ENCODE data around the gene GSE1.

Gene GSE1

GRCh38 chr16:85573696-85574641 lies 39.2 kb upstream of the GSE1 start:
- no peak for DNase-seq (ENCODE audit: low read depth in 3 of 3)

GRCh38 chr16:85574672-85575475 lies 38.2 kb upstream of the GSE1 start:
- no peak for DNase-seq (ENCODE audit: low read depth in 3 of 3)

- no peak for DNase-seq (ENCODE audit: low read depth in 3 of 3)
These were observed 37.2 kb upstream of the GSE1 start for GRCh38 chr16:85575920-85576319.

- DNase-seq (ENCODE audit: low read depth in 3 of 3) = no peak
These were observed 36.2 kb upstream of the GSE1 start for GRCh38 chr16:85576944-85577343.

- no peak for DNase-seq (ENCODE audit: low read depth in 3 of 3)
These were observed 35.1 kb upstream of the GSE1 start for GRCh38 chr16:85577899-85578598.

GRCh38 chr16:85578599-85578948 lies 34.5 kb upstream of the GSE1 start:
- no peak for DNase-seq (ENCODE audit: low read depth in 3 of 3)

- no peak for DNase-seq (ENCODE audit: low read depth in 3 of 3)
These were observed 33.9 kb upstream of the GSE1 start for GRCh38 chr16:85579191-85579590.

GRCh38 chr16:85579923-85580580 lies 33.1 kb upstream of the GSE1 start:
- DNase-seq (ENCODE audit: low read depth in 3 of 3) = no peak

GRCh38 chr16:85580684-85581083 lies 32.4 kb upstream of the GSE1 start:
- no peak for DNase-seq (ENCODE audit: low read depth in 3 of 3)

GRCh38 chr16:85582229-85582991 lies 30.7 kb upstream of the GSE1 start:
- no peak for DNase-seq (ENCODE audit: low read depth in 3 of 3)

- no peak for DNase-seq (ENCODE audit: low read depth in 3 of 3)
These were observed 29.5 kb upstream of the GSE1 start for GRCh38 chr16:85583491-85584181.

- no peak for DNase-seq (ENCODE audit: low read depth in 3 of 3)
These were observed 28.9 kb upstream of the GSE1 start for GRCh38 chr16:85584267-85584666.

- DNase-seq (ENCODE audit: low read depth in 3 of 3) = no peak
These were observed 28.3 kb upstream of the GSE1 start for GRCh38 chr16:85584819-85585282.

- no peak for DNase-seq (ENCODE audit: low read depth in 3 of 3)
These were observed 27.4 kb upstream of the GSE1 start for GRCh38 chr16:85585711-85586110.

GRCh38 chr16:85586380-85587104 lies 26.6 kb upstream of the GSE1 start:
- DNase-seq (ENCODE audit: low read depth in 3 of 3) = no peak

GRCh38 chr16:85587762-85588556 lies 25.2 kb upstream of the GSE1 start:
- DNase-seq (ENCODE audit: low read depth in 3 of 3) = no peak

- no peak for DNase-seq (ENCODE audit: low read depth in 3 of 3)
These were observed 24.3 kb upstream of the GSE1 start for GRCh38 chr16:85588562-85589503.
